SK-N-SH treated with all-trans-retinoic acid at 6 μM for 48 hours (cell line): ENCODE data around the gene BMP8B.

Source experiments
- ATAC-seq: fragments of 200-7000 bp; cut with Tn5 transposase; 3 replicates; pipeline ENCODE4 v1.9.1; 2020; ENCODE audit warnings: mild to moderate bottlenecking, moderate library complexity
- ARNTL ChIP-seq: fragments of 450-650 bp; formaldehyde crosslinking; IDR thresholded peaks from 2 replicates; pipeline ENCODE4 v1.5.0; 2020; ENCODE audit warnings: low read depth, mild to moderate bottlenecking, moderate library complexity, borderline replicate concordance
- BACH2 ChIP-seq: fragments of 250-450 bp; sonication (Bioruptor Pico); IDR thresholded peaks from 2 replicates; pipeline ENCODE4 v1.9.0; 2021; ENCODE audit warnings: mild to moderate bottlenecking, borderline replicate concordance
- CREB5 ChIP-seq: fragments of 250-450 bp; sonication (Bioruptor Pico); IDR thresholded peaks from 2 replicates; pipeline ENCODE4 v1.5.1; 2020; ENCODE audit warnings: low read depth, mild to moderate bottlenecking, moderate library complexity
- CSDC2 ChIP-seq: fragments of 250-450 bp; sonication (Bioruptor Pico); IDR thresholded peaks from 2 replicates; pipeline ENCODE4 v1.5.0; 2020; ENCODE audit warnings: mild to moderate bottlenecking, moderate library complexity
- ESRRG ChIP-seq: fragments of 250-450 bp; sonication (Bioruptor Pico); IDR thresholded peaks from 2 replicates; pipeline ENCODE4 v1.6.1; 2021; ENCODE audit warnings: mild to moderate bottlenecking
- GLIS3 ChIP-seq: fragments of 250-450 bp; sonication (Bioruptor Pico); IDR thresholded peaks from 2 replicates; pipeline ENCODE4 v1.5.0; 2020; ENCODE audit warnings: mild to moderate bottlenecking, moderate library complexity
- ISL1 ChIP-seq: fragments of 250-450 bp; sonication (Bioruptor Pico); IDR thresholded peaks from 2 replicates; pipeline ENCODE4 v2.1.2; 2022; ENCODE audit warnings: mild to moderate bottlenecking, moderate library complexity
- OSR1 ChIP-seq: fragments of 250-450 bp; sonication (Bioruptor Pico); IDR thresholded peaks from 2 replicates; pipeline ENCODE4 v1.8.0; 2022; ENCODE audit warnings: moderate library complexity, mild to moderate bottlenecking, inconsistent platforms
- PPARA ChIP-seq: fragments of 250-450 bp; sonication (Bioruptor Pico); IDR thresholded peaks from 2 replicates; pipeline ENCODE4 v1.5.0; 2020; ENCODE audit warnings: mild to moderate bottlenecking, borderline replicate concordance
- RARB ChIP-seq: fragments of 250-450 bp; sonication (Bioruptor Pico); IDR thresholded peaks from 2 replicates; pipeline ENCODE4 v1.8.0; 2021; ENCODE audit warnings: mild to moderate bottlenecking, moderate library complexity
- SNAI2 ChIP-seq: fragments of 250-450 bp; sonication (Bioruptor Pico); IDR thresholded peaks from 2 replicates; pipeline ENCODE4 v1.5.0; 2020; ENCODE audit warnings: mild to moderate bottlenecking, moderate library complexity
- TCF4 ChIP-seq: fragments of 250-450 bp; sonication (Bioruptor Pico); IDR thresholded peaks from 2 replicates; pipeline ENCODE4 v1.8.0; 2021; ENCODE audit warnings: mild to moderate bottlenecking, moderate library complexity, borderline replicate concordance
- TOX ChIP-seq: fragments of 250-450 bp; sonication (Bioruptor Pico); IDR thresholded peaks from 2 replicates; pipeline ENCODE4 v1.8.0; 2021; ENCODE audit warnings: mild to moderate bottlenecking, moderate library complexity, borderline replicate concordance
- ZC3H10 ChIP-seq: fragments of 250-450 bp; sonication (Bioruptor Pico); IDR thresholded peaks from 2 replicates; pipeline ENCODE4 v1.5.1; 2021; ENCODE audit warnings: mild to moderate bottlenecking, moderate library complexity
- ZFP3 ChIP-seq: fragments of 250-450 bp; sonication (Bioruptor Pico); IDR thresholded peaks from 2 replicates; pipeline ENCODE4 v1.5.0; 2020; ENCODE audit warnings: mild to moderate bottlenecking, moderate library complexity
- ZFP30 ChIP-seq: fragments of 450-650 bp; formaldehyde crosslinking; IDR thresholded peaks from 2 replicates; pipeline ENCODE4 v1.5.0; 2022; ENCODE audit warnings: mild to moderate bottlenecking, moderate library complexity
- ZNF565 ChIP-seq: fragments of 450-650 bp; formaldehyde crosslinking; conservative IDR thresholded peaks from 2 replicates; pipeline ENCODE4 v1.5.0; 2020; ENCODE audit warnings: low read depth, mild to moderate bottlenecking, moderate library complexity
- ZNF70 ChIP-seq: fragments of 450-650 bp; formaldehyde crosslinking; IDR thresholded peaks from 2 replicates; pipeline ENCODE4 v1.5.0; 2020; ENCODE audit warnings: mild to moderate bottlenecking, moderate library complexity
- ZNF8 ChIP-seq: fragments of 450-650 bp; formaldehyde crosslinking; IDR thresholded peaks from 2 replicates; pipeline ENCODE4 v1.5.0; 2020; ENCODE audit warnings: mild to moderate bottlenecking, moderate library complexity
- TF ChIP-seq, protein P1 (sequence below): fragments of 250-450 bp; sonication (Bioruptor Pico); IDR thresholded peaks from 2 replicates; pipeline ENCODE4 v1.8.0; 2020; ENCODE audit warnings: mild to moderate bottlenecking, moderate library complexity, borderline replicate concordance

The BMP8B gene

GRCh38 chr1:39737546-39738169, 51.0 kb downstream of the BMP8B start:
- TF ChIP-seq OSR1 (CRISPR knock-in tag) (no peak), PPARA (CRISPR knock-in tag) (no peak), ESRRG (CRISPR knock-in tag) (no peak), ARNTL (CRISPR knock-in tag) (no peak), ZNF70 (no peak), ZFP30 (no peak), ZNF8 (CRISPR knock-in tag) (no peak), TOX (CRISPR knock-in tag) (no peak), CREB5 (CRISPR knock-in tag) (no peak), ISL1 (CRISPR knock-in tag) (no peak), BACH2 (no peak), CSDC2 (CRISPR knock-in tag) (no peak)
- ATAC-seq = no peak

DNA sequence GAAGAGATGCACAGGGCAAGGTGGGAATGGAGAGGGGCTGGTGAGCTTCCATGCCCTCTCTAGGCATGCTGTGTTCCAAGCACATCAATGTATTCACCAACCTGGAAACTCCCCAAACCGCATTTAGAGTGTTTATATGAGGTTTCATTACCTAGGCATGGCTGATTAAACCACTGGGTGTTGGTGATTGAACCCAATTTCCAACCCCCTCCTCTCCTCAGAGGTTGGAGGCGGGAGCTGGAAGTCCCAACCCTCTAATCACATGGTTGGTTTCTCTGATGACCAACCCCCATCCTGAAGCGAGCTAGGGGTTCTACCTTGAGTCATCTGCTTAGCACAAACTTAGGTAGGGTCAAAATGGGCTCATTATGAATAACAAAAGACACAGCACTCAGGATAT, 52.9 kb downstream of the BMP8B start:
- no peak for ATAC-seq
- TF ChIP-seq, protein P1, sequence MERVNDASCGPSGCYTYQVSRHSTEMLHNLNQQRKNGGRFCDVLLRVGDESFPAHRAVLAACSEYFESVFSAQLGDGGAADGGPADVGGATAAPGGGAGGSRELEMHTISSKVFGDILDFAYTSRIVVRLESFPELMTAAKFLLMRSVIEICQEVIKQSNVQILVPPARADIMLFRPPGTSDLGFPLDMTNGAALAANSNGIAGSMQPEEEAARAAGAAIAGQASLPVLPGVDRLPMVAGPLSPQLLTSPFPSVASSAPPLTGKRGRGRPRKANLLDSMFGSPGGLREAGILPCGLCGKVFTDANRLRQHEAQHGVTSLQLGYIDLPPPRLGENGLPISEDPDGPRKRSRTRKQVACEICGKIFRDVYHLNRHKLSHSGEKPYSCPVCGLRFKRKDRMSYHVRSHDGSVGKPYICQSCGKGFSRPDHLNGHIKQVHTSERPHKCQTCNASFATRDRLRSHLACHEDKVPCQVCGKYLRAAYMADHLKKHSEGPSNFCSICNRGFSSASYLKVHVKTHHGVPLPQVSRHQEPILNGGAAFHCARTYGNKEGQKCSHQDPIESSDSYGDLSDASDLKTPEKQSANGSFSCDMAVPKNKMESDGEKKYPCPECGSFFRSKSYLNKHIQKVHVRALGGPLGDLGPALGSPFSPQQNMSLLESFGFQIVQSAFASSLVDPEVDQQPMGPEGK (CRISPR knock-in tag) = no peak
- no peak for TF ChIP-seq ZFP3 (CRISPR knock-in tag)

GRCh38 chr1:39733161-39733560, 55.5 kb downstream of the BMP8B start:
- no peak for TF ChIP-seq TOX (CRISPR knock-in tag)
- TF ChIP-seq RARB = no peak
- no peak for TF ChIP-seq TCF4 (CRISPR knock-in tag)
- TF ChIP-seq SNAI2 (CRISPR knock-in tag) = no peak
- TF ChIP-seq, protein P1 (CRISPR knock-in tag) = no peak
- no peak for TF ChIP-seq GLIS3 (CRISPR knock-in tag)
- no peak for TF ChIP-seq CREB5 (CRISPR knock-in tag)
- no peak for TF ChIP-seq CSDC2 (CRISPR knock-in tag)
- no peak for TF ChIP-seq ZFP30
- no peak for ATAC-seq

DNA sequence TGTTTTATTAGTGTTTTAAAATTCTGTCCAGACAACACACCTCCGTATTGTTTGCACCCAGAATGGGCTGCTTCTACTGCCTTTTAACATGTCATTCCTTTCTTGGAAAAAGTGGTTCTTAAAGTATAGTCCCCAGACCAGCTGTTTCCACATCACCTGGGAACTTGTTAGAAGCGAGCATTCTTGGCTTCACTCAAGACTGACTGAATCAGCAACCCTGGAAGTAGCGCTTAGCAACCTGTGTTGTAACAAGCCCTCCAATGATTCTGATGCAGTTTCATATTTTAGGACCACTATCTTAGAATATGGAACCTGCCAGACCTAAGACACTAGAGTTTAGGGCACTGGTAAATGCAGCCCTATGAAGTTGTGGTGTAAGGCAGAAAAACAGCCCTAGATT, 55.9 kb downstream of the BMP8B start:
- ATAC-seq = no peak

More for the DNA sequence above, 55.9 kb downstream of the BMP8B start:
- TF ChIP-seq, protein P1 (CRISPR knock-in tag) = no peak
- TF ChIP-seq ZFP30 (no peak), ZNF565 (no peak), ESRRG (CRISPR knock-in tag) (no peak), TOX (CRISPR knock-in tag) (no peak), ZC3H10 (no peak), ZNF70 (no peak), BACH2 (no peak), CSDC2 (CRISPR knock-in tag) (no peak), ISL1 (CRISPR knock-in tag) (no peak)
